ENCODE results near the gene ITGA4. TPM values are rescaled to one million over a fixed set of nuclear protein-coding genes. Genes with fewer than 3 reads are reported as not detected.

Gene ITGA4
- total RNA-seq, 1 donor from 2014 or later = 24.0 TPM

DNA sequence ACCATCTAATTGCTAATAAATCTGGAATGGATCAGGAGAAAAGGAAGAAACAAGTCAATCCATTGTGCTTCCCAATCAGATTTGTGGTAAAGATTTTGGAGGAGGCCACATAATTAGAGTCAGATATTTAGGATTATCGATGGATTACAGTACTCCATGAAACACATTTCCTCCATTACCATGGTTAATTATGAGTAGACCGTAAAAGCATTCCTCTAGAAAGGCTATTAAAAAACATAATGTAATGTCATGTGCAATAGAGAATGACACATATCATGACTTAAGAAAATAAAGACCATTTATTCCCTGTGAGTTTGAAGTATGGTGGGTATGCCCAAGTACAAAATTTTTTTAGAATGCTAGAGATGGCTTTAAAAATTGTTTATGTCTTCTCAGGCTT is 96.1 kb downstream of the ITGA4 start:
- intact Hi-C loops (cut with DNase I) = no loop called here
- TF ChIP-seq, protein P1, sequence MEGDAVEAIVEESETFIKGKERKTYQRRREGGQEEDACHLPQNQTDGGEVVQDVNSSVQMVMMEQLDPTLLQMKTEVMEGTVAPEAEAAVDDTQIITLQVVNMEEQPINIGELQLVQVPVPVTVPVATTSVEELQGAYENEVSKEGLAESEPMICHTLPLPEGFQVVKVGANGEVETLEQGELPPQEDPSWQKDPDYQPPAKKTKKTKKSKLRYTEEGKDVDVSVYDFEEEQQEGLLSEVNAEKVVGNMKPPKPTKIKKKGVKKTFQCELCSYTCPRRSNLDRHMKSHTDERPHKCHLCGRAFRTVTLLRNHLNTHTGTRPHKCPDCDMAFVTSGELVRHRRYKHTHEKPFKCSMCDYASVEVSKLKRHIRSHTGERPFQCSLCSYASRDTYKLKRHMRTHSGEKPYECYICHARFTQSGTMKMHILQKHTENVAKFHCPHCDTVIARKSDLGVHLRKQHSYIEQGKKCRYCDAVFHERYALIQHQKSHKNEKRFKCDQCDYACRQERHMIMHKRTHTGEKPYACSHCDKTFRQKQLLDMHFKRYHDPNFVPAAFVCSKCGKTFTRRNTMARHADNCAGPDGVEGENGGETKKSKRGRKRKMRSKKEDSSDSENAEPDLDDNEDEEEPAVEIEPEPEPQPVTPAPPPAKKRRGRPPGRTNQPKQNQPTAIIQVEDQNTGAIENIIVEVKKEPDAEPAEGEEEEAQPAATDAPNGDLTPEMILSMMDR (IDR thresholded peaks at IDR 0.05) = no peak

DNA sequence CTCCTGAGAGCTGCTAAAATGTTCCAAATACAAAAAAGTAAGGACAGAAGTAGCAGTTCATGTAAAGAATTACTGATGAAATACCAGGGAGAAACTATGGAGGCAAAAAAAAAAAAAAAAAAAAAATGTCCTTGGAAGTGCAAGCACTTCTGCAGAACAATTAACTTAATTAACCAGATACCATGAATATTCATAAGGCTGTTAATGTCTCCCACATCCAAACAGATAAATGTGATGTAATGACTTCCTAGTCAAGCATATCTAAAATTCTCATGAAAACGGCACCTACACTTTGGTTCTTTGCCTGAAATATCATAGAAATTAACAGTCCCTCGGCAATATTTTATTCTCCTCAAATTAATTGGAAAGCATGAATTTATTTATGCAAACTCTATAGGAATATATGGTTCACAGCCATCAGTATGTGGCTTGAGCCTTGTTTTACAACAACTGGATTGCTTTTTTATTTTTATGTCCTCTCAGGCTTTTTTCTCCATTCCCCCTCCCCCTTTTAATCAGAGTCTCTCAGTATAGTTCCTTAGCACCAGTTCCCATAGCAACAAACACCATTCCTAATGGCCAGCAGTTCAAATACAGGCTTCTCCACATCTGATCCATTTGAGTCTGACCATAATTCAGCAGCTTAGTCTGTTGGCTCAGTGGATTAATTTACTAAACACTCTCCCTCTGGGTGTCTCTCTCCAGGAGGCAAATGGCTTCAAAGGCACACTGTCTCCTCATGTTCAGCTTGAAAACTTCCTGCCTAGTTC is 97.1 kb downstream of the ITGA4 start:
- Histone ChIP-seq H3K4me3 (no peak overlapping the region), H3K27ac (no peak overlapping the region), H3K36me3 (no peaks in the 10 kb centered on the region), H3K27me3 (ENCODE audit: low read depth) (no peaks in the 10 kb centered on the region), H3K9me3 (no peaks in the 10 kb centered on the region), H3K4me1 (no peaks in the 10 kb centered on the region)
- TF ChIP-seq, protein P1 (IDR thresholded peaks at IDR 0.05) = no peak
- intact Hi-C loops (cut with DNase I) = no loop called here
- DNase-seq (no peak), ATAC-seq (no peak)

More for the DNA sequence above, 96.1 kb downstream of the ITGA4 start:
- H3K36me3 ChIP-seq = no peaks in the 10 kb centered on the region
- H3K9me3 ChIP-seq = no peaks in the 10 kb centered on the region
- H3K27me3 ChIP-seq (ENCODE audit: low read depth) = no peaks in the 10 kb centered on the region
- no peak overlapping the region for H3K27ac ChIP-seq
- H3K4me3 ChIP-seq = no peak overlapping the region
- no peaks in the 10 kb centered on the region for H3K4me1 ChIP-seq
- DNase-seq (no peak), ATAC-seq (no peak)

DNA sequence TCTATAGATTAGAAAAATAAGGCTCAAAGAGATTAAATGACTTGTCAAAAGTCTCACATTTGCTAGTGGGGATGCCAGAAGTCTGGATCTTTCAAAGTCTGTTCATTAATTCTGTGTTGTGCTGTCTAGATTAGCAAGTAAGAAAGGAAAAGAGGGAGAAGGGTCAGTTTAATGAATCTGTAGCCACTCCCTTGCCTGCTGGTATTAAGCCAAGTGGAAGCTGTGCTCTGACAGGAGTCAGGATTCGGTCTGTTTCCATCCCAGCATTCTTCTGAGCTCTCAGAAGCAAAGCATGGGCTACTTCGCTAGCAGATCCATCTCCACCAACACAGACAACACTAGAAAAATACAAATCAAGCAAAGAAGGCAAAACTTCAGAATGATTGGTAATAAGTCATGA is 101.2 kb downstream of the ITGA4 start:
- DNase-seq (no peak), ATAC-seq (no peak)
- intact Hi-C loops (cut with DNase I) = no loop called here
- Histone ChIP-seq H3K36me3 (no peaks in the 10 kb centered on the region), H3K4me1 (no peaks in the 10 kb centered on the region), H3K4me3 (no peak overlapping the region), H3K27ac (no peak overlapping the region), H3K27me3 (ENCODE audit: low read depth) (no peaks in the 10 kb centered on the region), H3K9me3 (no peaks in the 10 kb centered on the region)
- TF ChIP-seq, protein P1 (IDR thresholded peaks at IDR 0.05) = no peak

DNA sequence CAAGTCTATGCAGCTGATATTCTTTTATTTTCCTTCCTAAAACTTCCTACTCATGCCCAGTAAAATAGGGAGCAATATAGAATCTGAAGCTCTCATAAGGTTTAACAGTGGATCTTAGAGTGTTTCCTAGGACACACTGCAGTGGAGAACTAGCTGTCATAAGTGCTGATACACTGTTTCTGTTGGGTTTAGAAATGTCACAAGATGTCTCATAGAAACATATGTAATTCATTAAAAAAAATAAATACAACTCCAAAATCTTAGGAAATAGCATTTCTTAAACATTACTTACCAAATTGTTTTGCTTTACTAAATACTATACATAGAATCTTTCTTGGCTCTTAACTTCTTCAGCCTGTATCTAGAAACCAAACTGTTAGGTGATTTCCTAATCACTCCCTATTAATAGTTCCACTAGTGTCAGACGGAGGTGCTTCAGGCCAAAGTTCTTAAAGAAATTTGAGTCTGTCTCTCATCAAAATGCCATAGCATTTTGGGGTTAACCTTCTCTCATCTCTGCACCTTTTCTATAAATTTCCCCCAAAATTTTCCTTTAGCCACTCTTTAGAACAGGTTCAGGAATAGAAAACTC is 106.0 kb downstream of the ITGA4 start:
- H3K4me1 ChIP-seq = no peaks in the 10 kb centered on the region
- H3K4me3 ChIP-seq = no peak overlapping the region
- ATAC-seq = no peak
- H3K27ac ChIP-seq = no peak overlapping the region
- H3K27me3 ChIP-seq (ENCODE audit: low read depth) = no peaks in the 10 kb centered on the region
- intact Hi-C loops (cut with DNase I) = no loop called here
- no peaks in the 10 kb centered on the region for H3K36me3 ChIP-seq
- DNase-seq = no peak
- TF ChIP-seq, protein P1 (IDR thresholded peaks at IDR 0.05) = no peak
- H3K9me3 ChIP-seq = no peaks in the 10 kb centered on the region

DNA sequence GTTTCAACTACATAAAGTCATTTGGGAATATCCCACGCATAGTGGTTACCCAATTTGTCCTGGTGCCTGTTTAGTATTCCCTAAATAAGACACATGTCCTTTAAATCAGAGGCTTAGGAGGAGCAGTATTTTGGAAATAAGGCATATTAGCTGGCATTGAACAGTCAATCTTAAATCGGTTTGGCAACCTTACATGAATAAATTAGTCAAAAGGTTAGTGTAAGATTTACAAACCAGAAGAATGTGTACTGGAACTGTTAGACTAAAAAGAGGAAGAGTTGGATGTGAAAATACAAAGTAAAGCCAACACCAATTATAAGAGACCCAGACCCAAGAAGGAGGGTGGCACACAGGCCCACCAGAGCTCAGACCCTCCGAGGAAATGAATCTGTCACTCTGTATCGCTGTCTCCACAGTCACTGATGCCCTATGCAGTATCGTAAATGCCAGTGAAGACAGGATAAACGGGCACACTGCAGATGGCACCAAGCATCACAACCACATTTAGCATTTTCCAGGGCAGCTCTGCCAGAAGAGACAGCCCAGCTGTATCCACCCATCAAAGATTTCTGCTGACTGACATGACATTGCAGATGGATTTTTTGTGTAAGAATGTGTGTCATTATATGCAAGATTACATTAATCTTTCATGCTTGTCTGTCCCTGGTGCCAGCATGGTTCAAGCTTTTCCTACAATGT is 109.3 kb downstream of the ITGA4 start:
- TF ChIP-seq, protein P1 (IDR thresholded peaks at IDR 0.05) = no peak
- H3K36me3 ChIP-seq = no peaks in the 10 kb centered on the region
- H3K9me3 ChIP-seq = no peaks in the 10 kb centered on the region
- H3K27me3 ChIP-seq (ENCODE audit: low read depth) = no peaks in the 10 kb centered on the region
- no peaks in the 10 kb centered on the region for H3K4me1 ChIP-seq
- DNase-seq (no peak), ATAC-seq (no peak)
- no peak overlapping the region for H3K4me3 ChIP-seq
- no peak overlapping the region for H3K27ac ChIP-seq
- intact Hi-C loops (cut with DNase I) = no loop called here

Data from lower lobe of right lung (tissue), 2 donors.